Measurements from ENCODE around the gene PSTPIP1. TPM values are rescaled to one million over a fixed set of nuclear protein-coding genes. Genes with fewer than 3 reads are reported as not detected.

Gene PSTPIP1
- total RNA-seq, 4 donors from 2014 or later, result 7.7 to 11.8 (median 8.1) TPM

DNA sequence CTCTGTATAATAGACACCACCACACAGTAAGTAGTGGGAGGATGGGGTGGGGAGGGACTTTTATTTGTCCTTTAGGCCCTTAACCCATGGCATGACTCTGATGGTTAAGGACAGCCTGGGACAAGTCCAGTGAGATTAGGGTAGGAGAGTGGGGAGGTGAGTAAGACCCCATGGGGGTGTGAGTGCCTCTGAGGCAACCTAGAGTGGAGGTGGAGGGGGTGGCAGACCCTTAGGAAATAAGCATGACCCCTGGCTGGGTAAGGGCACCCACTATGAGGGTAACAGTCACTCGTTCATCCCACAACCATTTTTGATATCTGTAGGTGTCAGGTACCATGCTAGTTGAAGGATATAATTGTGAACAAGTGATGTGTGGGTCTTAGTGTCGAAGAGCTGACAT, 21.0 kb upstream of the PSTPIP1 start:
- TF ChIP-seq, protein P1, sequence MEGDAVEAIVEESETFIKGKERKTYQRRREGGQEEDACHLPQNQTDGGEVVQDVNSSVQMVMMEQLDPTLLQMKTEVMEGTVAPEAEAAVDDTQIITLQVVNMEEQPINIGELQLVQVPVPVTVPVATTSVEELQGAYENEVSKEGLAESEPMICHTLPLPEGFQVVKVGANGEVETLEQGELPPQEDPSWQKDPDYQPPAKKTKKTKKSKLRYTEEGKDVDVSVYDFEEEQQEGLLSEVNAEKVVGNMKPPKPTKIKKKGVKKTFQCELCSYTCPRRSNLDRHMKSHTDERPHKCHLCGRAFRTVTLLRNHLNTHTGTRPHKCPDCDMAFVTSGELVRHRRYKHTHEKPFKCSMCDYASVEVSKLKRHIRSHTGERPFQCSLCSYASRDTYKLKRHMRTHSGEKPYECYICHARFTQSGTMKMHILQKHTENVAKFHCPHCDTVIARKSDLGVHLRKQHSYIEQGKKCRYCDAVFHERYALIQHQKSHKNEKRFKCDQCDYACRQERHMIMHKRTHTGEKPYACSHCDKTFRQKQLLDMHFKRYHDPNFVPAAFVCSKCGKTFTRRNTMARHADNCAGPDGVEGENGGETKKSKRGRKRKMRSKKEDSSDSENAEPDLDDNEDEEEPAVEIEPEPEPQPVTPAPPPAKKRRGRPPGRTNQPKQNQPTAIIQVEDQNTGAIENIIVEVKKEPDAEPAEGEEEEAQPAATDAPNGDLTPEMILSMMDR (IDR thresholded peaks at IDR 0.05), result no peak
- no peak for TF ChIP-seq EP300 (IDR thresholded peaks at IDR 0.05)
- no peaks in the 10 kb centered on the region for H3K9me3 ChIP-seq
- no peaks in the 10 kb centered on the region for H3K36me3 ChIP-seq
- H3K4me3 ChIP-seq, result no peak overlapping the region
- peaks cover 0 to 1% (median 0%) of the 10 kb centered on the region in 4 donors for H3K27me3 ChIP-seq
- H3K4me1 ChIP-seq, result peaks cover 13 to 19% (median 17%) of the 10 kb centered on the region in 4 donors
- H3K27ac ChIP-seq (replicated peaks in 1 of 4), result no peak overlapping the region
- 98% methylated on average over 2 of the region's 2 CpGs for WGBS
- DNase-seq (ENCODE audit: extremely low spot score), result no peak
- intact Hi-C loops (cut with DNase I), result loop anchor here (5.0 kb wide), 1 partner anchor 58 kb away; no protein-coding TSS in a partner anchor

DNA sequence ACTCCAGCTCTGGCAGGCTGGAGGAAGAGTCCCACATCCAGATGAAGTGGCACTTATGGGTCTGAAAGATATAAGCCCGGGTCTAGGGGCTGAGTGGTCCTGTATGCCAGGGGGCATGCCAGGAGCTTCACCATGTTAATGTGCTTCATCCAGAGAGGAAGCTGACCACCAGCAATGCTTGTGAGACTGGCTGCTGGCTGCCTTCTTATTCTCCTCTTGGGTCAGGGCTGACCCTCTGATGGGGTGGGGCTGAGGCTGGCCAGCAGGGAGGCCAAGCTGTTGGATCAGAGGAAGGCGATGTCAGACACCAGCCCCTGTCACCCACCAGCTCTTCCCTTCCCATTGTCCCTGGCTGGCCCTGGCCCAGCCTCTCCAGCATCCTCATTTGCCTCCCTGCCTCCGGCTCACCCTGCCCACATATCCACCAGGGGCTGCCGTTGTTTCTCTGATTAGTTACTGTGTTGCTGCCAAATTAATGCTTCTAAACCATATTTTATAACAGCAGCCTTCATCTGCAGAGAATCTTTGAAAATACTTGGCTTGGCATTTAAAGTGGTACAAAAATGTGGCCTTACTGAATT, 20.4 kb upstream of the PSTPIP1 start:
- TF ChIP-seq POLR2A (IDR thresholded peaks at IDR 0.05; ENCODE audit: low read depth) (no peak), POLR2AphosphoS5 (IDR thresholded peaks at IDR 0.05) (no peak), EP300 (IDR thresholded peaks at IDR 0.05) (no peak)
- TF ChIP-seq, protein P1 (IDR thresholded peaks at IDR 0.05), result no peak
- no peaks in the 10 kb centered on the region for H3K9me3 ChIP-seq
- H3K36me3 ChIP-seq, result no peaks in the 10 kb centered on the region
- H3K27ac ChIP-seq (replicated peaks in 1 of 4), result no peak overlapping the region
- H3K4me1 ChIP-seq, result peaks cover 13 to 19% (median 17%) of the 10 kb centered on the region in 4 donors
- no peak for DNase-seq (ENCODE audit: extremely low spot score)
- peaks cover 0 to 5% (median 0%) of the 10 kb centered on the region in 4 donors for H3K27me3 ChIP-seq
- H3K4me3 ChIP-seq, result no peak overlapping the region
- intact Hi-C loops (cut with DNase I), result loop anchor here (5.0 kb wide), 1 partner anchor 58 kb away; no protein-coding TSS in a partner anchor
- WGBS, result 85% methylated on average over 4 of the region's 4 CpGs

DNA sequence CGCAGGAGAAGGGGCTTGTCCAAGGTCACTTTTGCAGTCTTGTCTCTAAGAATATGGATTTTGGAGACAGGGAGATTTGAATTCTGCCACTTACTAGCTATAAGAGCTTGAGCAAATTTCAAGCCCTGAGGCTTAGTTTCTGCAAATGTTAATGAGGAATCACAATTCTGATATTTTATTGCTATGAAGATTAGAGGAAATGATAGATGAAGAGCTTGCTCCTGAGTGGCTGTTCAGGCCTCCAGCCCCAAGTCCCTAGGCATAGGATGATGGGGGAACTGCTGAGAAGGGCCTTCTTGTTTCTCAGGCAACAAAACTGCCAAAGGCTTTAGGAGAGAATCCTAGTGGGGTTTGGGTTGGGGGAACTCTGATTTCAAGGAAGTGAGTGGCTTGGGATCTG, 18.8 kb upstream of the PSTPIP1 start:
- WGBS, result 91% methylated on average over 1 of the region's 1 CpG
- H3K27ac ChIP-seq (replicated peaks in 1 of 4), result no peak overlapping the region
- intact Hi-C loops (cut with DNase I), result no loop called here

DNA sequence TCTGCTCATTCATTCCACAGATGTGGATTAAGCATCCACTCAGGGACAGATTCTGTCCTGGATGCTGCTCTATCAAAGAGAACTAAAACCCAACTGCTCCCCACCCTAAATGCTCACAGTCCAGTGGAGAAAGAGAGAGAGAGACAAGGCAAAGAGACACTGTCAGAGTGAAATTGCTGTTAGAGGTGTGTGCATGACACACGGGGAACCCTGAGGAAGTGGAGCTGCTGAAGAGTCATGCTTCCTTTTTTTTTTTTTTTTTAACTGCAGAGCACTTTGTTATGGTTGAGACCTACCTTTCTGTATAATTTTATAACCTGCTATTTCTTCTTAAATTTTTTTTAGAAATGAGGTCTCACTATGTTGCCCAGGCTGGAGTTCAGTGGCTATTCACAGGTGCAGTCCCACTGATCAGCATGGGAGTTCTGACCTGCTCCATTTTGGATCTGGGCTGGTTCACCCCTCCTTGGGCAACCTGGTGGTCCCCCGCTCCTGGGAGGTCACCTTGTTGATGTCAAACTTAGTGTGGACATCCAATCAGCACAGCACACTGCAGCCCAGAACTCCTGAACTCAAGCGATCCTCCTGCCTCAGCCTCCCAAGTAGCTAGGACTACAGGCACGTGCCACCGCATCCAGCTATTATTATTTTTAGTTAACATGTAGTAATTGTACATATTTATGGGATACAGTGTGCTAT, 18.2 kb upstream of the PSTPIP1 start:
- no peak for DNase-seq (ENCODE audit: extremely low spot score)
- Histone ChIP-seq H3K4me1 (peaks cover 13 to 19% (median 17%) of the 10 kb centered on the region in 4 donors), H3K4me3 (no peak overlapping the region), H3K27ac (replicated peaks in 1 of 4) (no peak overlapping the region), H3K36me3 (no peaks in the 10 kb centered on the region), H3K9me3 (no peaks in the 10 kb centered on the region), H3K27me3 (peaks cover 0 to 5% (median 0%) of the 10 kb centered on the region in 4 donors)
- intact Hi-C loops (cut with DNase I), result no loop called here
- 88% methylated on average over 5 of the region's 5 CpGs for WGBS
- TF ChIP-seq POLR2A (IDR thresholded peaks at IDR 0.05; ENCODE audit: low read depth) (no peak), EP300 (IDR thresholded peaks at IDR 0.05) (no peak), POLR2AphosphoS5 (IDR thresholded peaks at IDR 0.05) (no peak)
- TF ChIP-seq, protein P1 (IDR thresholded peaks at IDR 0.05), result no peak

More for the DNA sequence above, 18.8 kb upstream of the PSTPIP1 start:
- TF ChIP-seq, protein P1 (IDR thresholded peaks at IDR 0.05), result no peak
- TF ChIP-seq POLR2AphosphoS5 (IDR thresholded peaks at IDR 0.05), result no peak
- no peak for TF ChIP-seq EP300 (IDR thresholded peaks at IDR 0.05)
- TF ChIP-seq POLR2A (IDR thresholded peaks at IDR 0.05; ENCODE audit: low read depth), result no peak
- H3K27me3 ChIP-seq, result peaks cover 0 to 5% (median 0%) of the 10 kb centered on the region in 4 donors
- peaks cover 13 to 19% (median 17%) of the 10 kb centered on the region in 4 donors for H3K4me1 ChIP-seq
- no peaks in the 10 kb centered on the region for H3K9me3 ChIP-seq
- H3K36me3 ChIP-seq, result no peaks in the 10 kb centered on the region
- no peak for DNase-seq (ENCODE audit: extremely low spot score)
- H3K4me3 ChIP-seq, result no peak overlapping the region
